ENCODE results near the gene ACLY.

The ACLY gene

GRCh38 chr17:41917679-41918313 is 955 bp downstream of the ACLY start:
- no peak for DNase-seq (ENCODE audit: low spot score)
- in situ Hi-C loops (cut with MboI; ENCODE audit: low pct_unique_long_range_greater_than_20kb, low sequenced_read_pairs, unreplicated experiment) = no loop called here
- TF ChIP-seq, protein P1, sequence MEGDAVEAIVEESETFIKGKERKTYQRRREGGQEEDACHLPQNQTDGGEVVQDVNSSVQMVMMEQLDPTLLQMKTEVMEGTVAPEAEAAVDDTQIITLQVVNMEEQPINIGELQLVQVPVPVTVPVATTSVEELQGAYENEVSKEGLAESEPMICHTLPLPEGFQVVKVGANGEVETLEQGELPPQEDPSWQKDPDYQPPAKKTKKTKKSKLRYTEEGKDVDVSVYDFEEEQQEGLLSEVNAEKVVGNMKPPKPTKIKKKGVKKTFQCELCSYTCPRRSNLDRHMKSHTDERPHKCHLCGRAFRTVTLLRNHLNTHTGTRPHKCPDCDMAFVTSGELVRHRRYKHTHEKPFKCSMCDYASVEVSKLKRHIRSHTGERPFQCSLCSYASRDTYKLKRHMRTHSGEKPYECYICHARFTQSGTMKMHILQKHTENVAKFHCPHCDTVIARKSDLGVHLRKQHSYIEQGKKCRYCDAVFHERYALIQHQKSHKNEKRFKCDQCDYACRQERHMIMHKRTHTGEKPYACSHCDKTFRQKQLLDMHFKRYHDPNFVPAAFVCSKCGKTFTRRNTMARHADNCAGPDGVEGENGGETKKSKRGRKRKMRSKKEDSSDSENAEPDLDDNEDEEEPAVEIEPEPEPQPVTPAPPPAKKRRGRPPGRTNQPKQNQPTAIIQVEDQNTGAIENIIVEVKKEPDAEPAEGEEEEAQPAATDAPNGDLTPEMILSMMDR (IDR thresholded peaks at IDR 0.05; ENCODE audit: extremely low read depth, insufficient read depth, missing control alignments) = no peak

DNA sequence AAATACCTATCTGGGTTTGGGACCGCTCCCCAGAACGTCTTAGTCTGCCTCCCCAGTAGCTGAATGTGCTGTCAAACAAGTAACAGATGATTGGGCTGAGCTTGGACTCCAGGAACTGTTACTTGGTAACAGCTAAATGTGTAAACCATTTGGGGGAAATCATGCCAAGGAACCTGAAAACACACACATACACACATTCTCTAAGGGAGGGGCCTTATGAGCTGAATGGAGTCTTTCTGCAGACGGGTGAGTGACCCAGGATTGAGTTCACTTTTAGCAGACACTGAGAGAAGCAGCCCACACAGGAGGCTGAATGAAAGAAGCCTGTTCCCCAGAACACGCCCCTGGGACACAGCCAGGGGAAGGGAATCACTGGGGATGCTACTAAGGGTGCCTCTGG is 1.6 kb downstream of the ACLY start:
- TF ChIP-seq, protein P1 (IDR thresholded peaks at IDR 0.05; ENCODE audit: extremely low read depth, insufficient read depth, missing control alignments) = no peak
- in situ Hi-C loops (cut with MboI; ENCODE audit: low pct_unique_long_range_greater_than_20kb, low sequenced_read_pairs, unreplicated experiment) = no loop called here
- no peak for DNase-seq (ENCODE audit: low spot score)

GRCh38 chr17:41915566-41915965 is 3.2 kb downstream of the ACLY start:
- DNase-seq (ENCODE audit: low spot score) = no peak
- TF ChIP-seq, protein P1 (IDR thresholded peaks at IDR 0.05; ENCODE audit: extremely low read depth, insufficient read depth, missing control alignments) = no peak
- in situ Hi-C loops (cut with MboI; ENCODE audit: low pct_unique_long_range_greater_than_20kb, low sequenced_read_pairs, unreplicated experiment) = no loop called here

- TF ChIP-seq, protein P1 (IDR thresholded peaks at IDR 0.05; ENCODE audit: extremely low read depth, insufficient read depth, missing control alignments) = no peak
- no peak for DNase-seq (ENCODE audit: low spot score)
- in situ Hi-C loops (cut with MboI; ENCODE audit: low pct_unique_long_range_greater_than_20kb, low sequenced_read_pairs, unreplicated experiment) = no loop called here
Measured at GRCh38 chr17:41915020-41915419, 3.7 kb downstream of the ACLY start.

DNA sequence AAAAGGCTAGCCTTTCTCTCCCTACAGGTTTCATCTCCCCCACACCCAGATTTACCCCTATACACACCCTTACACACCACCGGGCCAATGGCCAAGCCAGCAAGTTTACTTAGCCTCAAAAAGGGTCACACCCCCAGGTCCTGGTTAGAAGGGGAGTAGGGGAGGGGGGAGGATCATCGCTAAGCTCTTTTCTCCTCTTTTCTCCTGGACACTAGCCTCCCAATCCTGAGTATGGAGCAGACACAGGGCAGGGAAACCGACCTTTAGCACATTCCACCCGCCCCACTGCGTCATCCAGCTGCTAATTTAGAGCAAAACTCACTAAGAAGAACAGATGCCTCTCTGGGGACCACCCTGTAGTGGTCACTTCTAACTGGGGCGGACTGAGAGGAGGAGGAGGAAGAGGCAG is 4.4 kb downstream of the ACLY start:
- TF ChIP-seq, protein P1 (IDR thresholded peaks at IDR 0.05; ENCODE audit: extremely low read depth, insufficient read depth, missing control alignments) = no peak
- no peak for DNase-seq (ENCODE audit: low spot score)
- in situ Hi-C loops (cut with MboI; ENCODE audit: low pct_unique_long_range_greater_than_20kb, low sequenced_read_pairs, unreplicated experiment) = no loop called here

GRCh38 chr17:41913798-41914197 is 5.0 kb downstream of the ACLY start:
- in situ Hi-C loops (cut with MboI; ENCODE audit: low pct_unique_long_range_greater_than_20kb, low sequenced_read_pairs, unreplicated experiment) = no loop called here
- DNase-seq (ENCODE audit: low spot score) = no peak
- TF ChIP-seq, protein P1 (IDR thresholded peaks at IDR 0.05; ENCODE audit: extremely low read depth, insufficient read depth, missing control alignments) = no peak

Measured in GM13977 (cell line).